Activated naive CD4-positive, alpha-beta T cell treated with anti-CD3 and anti-CD28 coated beads, Interleukin-2, amount 10 ng/mL, durations not matched to agents 7 days and 5 days (primary cell): ENCODE measurements around the gene ATF3.

Source experiments
- CTCF ChIA-PET: fragments of 350-600 bp; sonication (Branson Sonifier 250); formaldehyde crosslinking; loops from one replicate; lab custom pipeline; 2021; ENCODE audit warnings: antibody characterized with exemption; lab: Charles Lee
- DNase-seq: peaks from one replicate; pipeline ENCODE4 v3.0.0-alpha.2; 2020
- H3K27ac Mint-ChIP-seq: one replicate; pipeline ENCODE4 v1.8.0; 2021; ENCODE audit warnings: mild to moderate bottlenecking, moderate library complexity, mixed read lengths
- H3K27me3 Mint-ChIP-seq: one replicate; pipeline ENCODE4 v1.8.0; 2021; ENCODE audit warnings: mild to moderate bottlenecking, mixed read lengths
- H3K36me3 Mint-ChIP-seq: one replicate; pipeline ENCODE4 v1.8.0; 2021; ENCODE audit warnings: mixed read lengths
- H3K4me1 Mint-ChIP-seq: one replicate; pipeline ENCODE4 v1.8.0; 2021; ENCODE audit warnings: mixed read lengths
- H3K4me3 Mint-ChIP-seq: one replicate; pipeline ENCODE4 v1.8.0; 2021; ENCODE audit warnings: mild to moderate bottlenecking, moderate library complexity, mixed read lengths
- H3K9me3 Mint-ChIP-seq: one replicate; pipeline ENCODE4 v1.8.0; 2021; ENCODE audit warnings: mixed read lengths

ATF3 gene

DNA sequence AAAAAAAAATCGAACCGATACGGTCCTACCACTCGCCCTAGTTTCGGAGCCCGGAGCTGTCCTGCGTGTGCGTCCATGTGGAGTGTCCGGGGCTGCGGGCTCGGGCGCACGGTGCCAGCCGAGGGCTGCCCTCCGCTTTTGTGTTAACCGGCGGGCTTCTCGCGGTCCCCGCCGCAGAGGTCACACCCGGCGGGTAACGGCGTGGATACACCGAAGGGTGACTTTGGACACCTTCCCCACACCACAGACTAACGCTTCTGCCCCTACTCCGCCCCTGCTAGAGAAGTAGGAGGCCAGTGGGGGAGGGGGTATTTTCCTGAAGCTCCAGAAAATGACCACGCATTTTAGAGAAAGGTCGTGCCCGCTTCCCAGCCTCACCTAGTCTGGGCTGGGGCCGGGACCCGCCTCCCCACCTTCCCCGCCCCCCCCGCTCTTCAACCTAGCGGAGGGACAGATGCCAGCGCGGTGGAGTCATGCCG, 609 bp upstream of the ATF3 start:
- DNase-seq, result no peak
- H3K4me1 Mint-ChIP-seq, result peaks cover 47% of the 10 kb centered on the region
- H3K4me3 Mint-ChIP-seq, result peak overlapping the region; percentile 94
- peaks cover 71% of the 10 kb centered on the region for H3K27me3 Mint-ChIP-seq
- no peaks in the 10 kb centered on the region for H3K9me3 Mint-ChIP-seq
- peak overlapping the region; percentile 95 for H3K27ac Mint-ChIP-seq
- H3K36me3 Mint-ChIP-seq, result peaks cover 8% of the 10 kb centered on the region
- CTCF ChIA-PET, result interaction anchor here (1.0 to 3.1 kb wide), 7 partner anchors 11 to 387 kb away, joined by 3 to 17 read pairs (median 3); no protein-coding TSS in a partner anchor

GRCh38 chr1:212608959-212609700, 569 bp downstream of the ATF3 start:
- H3K36me3 Mint-ChIP-seq, result peaks cover 11% of the 10 kb centered on the region
- peak overlapping the region; percentile 94 for H3K4me3 Mint-ChIP-seq
- H3K9me3 Mint-ChIP-seq, result no peaks in the 10 kb centered on the region
- peaks cover 62% of the 10 kb centered on the region for H3K27me3 Mint-ChIP-seq
- peak overlapping the region; percentile 95 for H3K27ac Mint-ChIP-seq
- CTCF ChIA-PET, result interaction anchor here (0.6 to 3.1 kb wide), 9 partner anchors 10 to 176 kb away, joined by 3 to 17 read pairs (median 3); no protein-coding TSS in a partner anchor
- H3K4me1 Mint-ChIP-seq, result peaks cover 58% of the 10 kb centered on the region
- DNase-seq, result peak; percentile 77

DNA sequence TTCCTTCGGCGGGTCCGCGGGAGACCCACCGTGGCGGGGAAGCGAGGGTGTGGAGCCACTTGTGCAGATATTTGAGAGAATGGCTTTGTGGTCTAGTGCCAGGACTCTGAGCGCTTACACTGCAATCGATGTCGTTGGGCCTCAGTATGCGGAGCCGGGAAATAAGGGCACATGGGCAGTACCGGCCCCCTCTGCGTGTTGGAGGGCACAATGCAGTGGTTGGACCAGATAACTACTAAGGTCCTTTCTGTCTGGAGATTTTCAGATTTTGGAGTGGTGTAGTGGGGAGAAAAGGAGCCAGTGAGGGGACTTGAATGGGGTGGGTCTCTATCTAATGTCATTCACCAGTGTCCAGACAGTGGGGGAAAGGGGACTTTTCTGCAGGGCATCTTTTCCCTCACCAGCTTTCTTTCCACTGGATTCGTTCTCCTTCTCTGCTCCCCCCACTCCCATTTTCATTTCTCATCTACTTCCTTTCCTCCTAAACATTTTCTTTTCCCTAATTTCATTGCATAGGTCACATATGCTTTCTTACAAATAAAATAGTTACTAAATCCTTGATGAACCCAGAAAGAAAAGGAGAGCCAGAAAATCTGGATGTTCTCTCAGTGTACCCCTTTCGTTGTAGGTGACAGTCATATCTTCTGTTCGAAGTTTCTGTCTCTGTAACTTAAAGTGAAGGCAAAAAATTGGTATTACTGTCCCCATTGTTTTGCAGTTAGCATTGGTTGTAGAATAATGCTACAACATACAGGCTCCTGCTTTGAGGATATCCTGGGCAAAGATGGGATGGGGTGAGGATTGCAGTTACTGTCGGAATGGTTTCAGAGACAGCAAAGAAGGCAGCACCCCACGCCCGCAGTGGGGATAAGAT, 1.4 kb downstream of the ATF3 start:
- peaks cover 66% of the 10 kb centered on the region for H3K4me1 Mint-ChIP-seq
- CTCF ChIA-PET, result interaction anchor here (0.6 to 3.1 kb wide), 6 partner anchors 9 to 175 kb away, joined by 3 to 17 read pairs (median 3); no protein-coding TSS in a partner anchor
- H3K27me3 Mint-ChIP-seq, result peaks cover 54% of the 10 kb centered on the region
- no peak for DNase-seq
- H3K4me3 Mint-ChIP-seq, result peak overlapping the region; percentile 94
- H3K27ac Mint-ChIP-seq, result peak overlapping the region; percentile 70
- H3K9me3 Mint-ChIP-seq, result no peaks in the 10 kb centered on the region
- H3K36me3 Mint-ChIP-seq, result peaks cover 15% of the 10 kb centered on the region

- peaks cover 47% of the 10 kb centered on the region for H3K27me3 Mint-ChIP-seq
- H3K36me3 Mint-ChIP-seq, result peaks cover 20% of the 10 kb centered on the region
- no peak overlapping the region for H3K27ac Mint-ChIP-seq
- no peak for DNase-seq
- no peaks in the 10 kb centered on the region for H3K9me3 Mint-ChIP-seq
- H3K4me3 Mint-ChIP-seq, result peak overlapping the region; percentile 94
- CTCF ChIA-PET, result interaction anchor here (0.9 to 1.5 kb wide), 3 partner anchors 54 to 153 kb away, joined by 3 read pairs; no protein-coding TSS in a partner anchor
- peaks cover 64% of the 10 kb centered on the region for H3K4me1 Mint-ChIP-seq
Observed at GRCh38 chr1:212610575-212610967, 2.0 kb downstream of the ATF3 start.

DNA sequence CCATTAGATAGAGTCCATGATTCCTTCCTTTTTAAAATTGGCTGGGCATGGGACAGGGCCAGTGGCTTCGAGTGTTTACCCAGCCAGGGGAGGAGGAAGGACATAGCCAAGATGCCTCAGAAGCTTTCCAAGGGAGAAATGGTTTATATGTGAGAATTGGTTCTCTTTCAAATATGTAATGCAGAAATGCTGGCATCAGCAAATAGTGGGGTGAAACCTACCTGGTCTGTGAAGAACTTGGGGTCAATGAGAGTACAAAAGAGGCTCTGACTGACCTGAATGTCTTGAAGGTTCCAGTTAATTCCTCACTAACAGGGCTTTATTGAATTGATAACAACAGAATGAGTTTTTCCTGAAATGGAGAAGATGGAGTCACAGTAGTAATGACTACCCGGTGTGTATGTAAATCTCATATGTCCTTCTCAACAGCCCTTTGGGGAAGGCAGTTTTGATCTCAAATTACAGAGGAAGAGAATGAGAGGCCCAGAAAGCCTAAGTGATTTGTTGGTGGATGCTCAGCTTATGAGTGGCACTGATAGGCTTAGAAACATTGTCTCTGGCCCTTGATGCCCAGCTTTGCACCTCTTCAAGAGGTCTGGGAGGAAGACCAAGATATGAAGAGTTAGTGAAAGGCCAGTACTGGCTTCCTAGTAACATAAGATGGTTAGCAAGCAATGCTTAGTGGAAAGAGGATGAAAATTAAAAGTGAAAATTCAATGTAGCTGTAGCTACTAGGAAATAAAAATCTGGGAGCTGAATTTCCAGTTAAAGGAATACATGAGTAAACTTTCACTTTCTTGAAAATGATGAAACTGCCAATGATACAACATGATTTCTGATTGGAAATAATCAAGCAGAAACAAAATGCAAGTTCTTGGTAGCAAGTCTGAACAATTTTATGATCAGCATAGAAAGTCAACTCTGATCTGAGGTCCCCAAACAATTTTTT, 2.7 kb downstream of the ATF3 start:
- Mint-ChIP-seq H3K4me3 (peak overlapping the region; percentile 94), H3K27ac (no peak overlapping the region), H3K4me1 (peaks cover 57% of the 10 kb centered on the region), H3K27me3 (peaks cover 40% of the 10 kb centered on the region), H3K36me3 (peaks cover 25% of the 10 kb centered on the region), H3K9me3 (no peaks in the 10 kb centered on the region)
- no peak for DNase-seq
- CTCF ChIA-PET, result interaction anchor here (0.9 to 1.0 kb wide), 3 partner anchors 54 to 134 kb away, joined by 3 read pairs; no protein-coding TSS in a partner anchor

DNA sequence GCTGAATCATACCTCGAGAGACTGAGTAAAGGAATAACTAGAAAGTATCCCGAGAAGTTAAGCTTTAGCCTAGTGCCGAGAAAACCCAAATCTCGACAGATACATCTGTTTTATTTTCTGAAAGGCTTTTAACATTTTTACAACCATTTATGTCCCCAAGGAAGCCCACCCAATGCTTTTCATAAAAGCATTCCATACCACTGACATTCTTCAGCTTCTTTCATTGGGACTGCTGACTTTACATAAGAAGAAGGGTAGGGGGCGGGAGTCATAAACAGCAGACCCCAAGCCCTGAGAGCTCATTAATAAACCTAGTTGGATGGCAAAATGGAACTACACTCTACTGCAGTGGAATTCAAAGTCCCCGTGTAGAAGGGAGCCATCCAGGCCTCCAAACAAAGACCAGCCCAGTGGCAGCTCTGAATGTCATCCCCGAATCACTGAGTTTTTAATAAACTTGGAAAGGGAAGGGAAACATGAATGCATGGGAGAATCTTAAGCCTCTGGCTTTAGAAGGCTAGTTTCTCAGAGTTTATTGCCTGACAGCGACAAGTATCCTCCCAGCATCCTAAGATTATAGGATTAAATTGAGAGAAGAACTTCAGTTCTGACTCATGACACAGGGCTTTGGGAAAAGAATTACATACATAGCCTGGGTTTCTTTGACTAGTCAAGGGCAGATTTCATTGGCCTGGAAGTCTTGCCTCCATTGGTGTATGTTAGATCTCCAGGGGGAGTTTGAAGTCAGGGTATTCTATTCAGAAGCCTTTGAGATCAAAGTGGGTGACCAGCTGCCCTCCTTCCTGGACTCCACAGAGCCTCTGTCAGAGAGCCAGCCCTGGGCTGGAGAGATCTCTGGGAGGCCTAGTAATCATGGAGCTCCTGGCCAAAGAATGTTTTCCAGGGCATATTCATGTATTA, 3.7 kb downstream of the ATF3 start:
- Mint-ChIP-seq H3K4me1 (peaks cover 49% of the 10 kb centered on the region), H3K9me3 (no peaks in the 10 kb centered on the region), H3K4me3 (no peak overlapping the region), H3K27ac (no peak overlapping the region), H3K27me3 (peaks cover 30% of the 10 kb centered on the region), H3K36me3 (peaks cover 28% of the 10 kb centered on the region)
- no peak for DNase-seq
- CTCF ChIA-PET, result interaction anchor here (1.0 to 1.1 kb wide), 2 partner anchors 135 to 173 kb away, joined by 3 read pairs; no protein-coding TSS in a partner anchor

GRCh38 chr1:212613440-212614335, 5.1 kb downstream of the ATF3 start:
- CTCF ChIA-PET, result interaction anchor here (0.8 to 1.6 kb wide), 2 partner anchors 13 to 136 kb away, joined by 3 to 5 read pairs; no protein-coding TSS in a partner anchor
- Mint-ChIP-seq H3K9me3 (no peaks in the 10 kb centered on the region), H3K27me3 (peaks cover 16% of the 10 kb centered on the region), H3K27ac (no peak overlapping the region), H3K36me3 (peaks cover 36% of the 10 kb centered on the region), H3K4me3 (no peak overlapping the region), H3K4me1 (peaks cover 44% of the 10 kb centered on the region)
- DNase-seq, result no peak

DNA sequence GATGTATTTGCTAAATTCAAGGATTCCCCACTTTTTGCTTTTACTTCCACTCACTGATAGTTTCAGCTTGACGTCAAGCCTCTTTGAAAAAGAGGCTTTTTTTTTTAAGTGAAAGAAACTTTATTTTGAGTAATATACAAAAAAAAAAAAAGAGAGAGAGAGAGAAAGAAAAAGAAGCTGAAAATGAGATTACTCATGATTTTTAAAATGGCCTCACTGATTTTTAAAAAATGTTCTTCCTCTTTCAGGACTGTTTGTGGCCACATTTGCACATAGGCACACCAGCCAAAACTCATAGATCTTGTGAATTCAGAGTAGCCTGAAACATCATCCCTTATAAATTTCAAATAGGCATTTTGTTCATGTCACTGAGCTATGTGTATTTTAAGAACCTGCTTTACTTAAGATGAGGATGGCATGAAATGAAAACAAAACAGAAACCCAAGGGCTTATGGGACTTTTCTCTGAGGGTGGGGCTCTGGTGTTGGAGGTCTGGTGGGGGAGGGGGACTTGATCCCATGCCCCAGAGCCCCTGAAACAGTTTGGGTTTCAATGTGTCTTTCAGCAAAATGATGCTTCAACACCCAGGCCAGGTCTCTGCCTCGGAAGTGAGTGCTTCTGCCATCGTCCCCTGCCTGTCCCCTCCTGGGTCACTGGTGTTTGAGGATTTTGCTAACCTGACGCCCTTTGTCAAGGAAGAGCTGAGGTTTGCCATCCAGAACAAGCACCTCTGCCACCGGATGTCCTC, 6.1 kb downstream of the ATF3 start:
- DNase-seq, result no peak
- Mint-ChIP-seq H3K27me3 (peaks cover 9% of the 10 kb centered on the region), H3K27ac (no peak overlapping the region), H3K9me3 (no peaks in the 10 kb centered on the region), H3K4me1 (peaks cover 43% of the 10 kb centered on the region), H3K36me3 (peaks cover 41% of the 10 kb centered on the region), H3K4me3 (no peak overlapping the region)
- CTCF ChIA-PET, result interaction anchor here (0.8 to 1.6 kb wide), 2 partner anchors 12 to 137 kb away, joined by 3 to 5 read pairs; no protein-coding TSS in a partner anchor

DNA sequence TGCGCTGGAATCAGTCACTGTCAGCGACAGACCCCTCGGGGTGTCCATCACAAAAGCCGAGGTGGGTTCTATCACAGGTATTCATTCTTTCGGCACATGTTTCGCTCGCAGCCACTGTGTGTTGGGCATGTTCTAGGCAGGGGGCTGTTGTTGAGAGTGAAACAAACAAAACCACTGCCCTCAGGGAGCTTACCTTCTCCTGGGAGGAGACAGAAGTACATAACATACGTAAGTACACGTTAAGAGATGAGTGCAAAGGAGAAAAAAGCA, 6.6 kb downstream of the ATF3 start:
- H3K4me3 Mint-ChIP-seq, result no peak overlapping the region
- peaks cover 45% of the 10 kb centered on the region for H3K36me3 Mint-ChIP-seq
- no peaks in the 10 kb centered on the region for H3K9me3 Mint-ChIP-seq
- CTCF ChIA-PET, result interaction anchor here (1.6 kb wide), 1 partner anchor 12 kb away, joined by 5 read pairs; no protein-coding TSS in a partner anchor
- H3K27ac Mint-ChIP-seq, result no peak overlapping the region
- H3K27me3 Mint-ChIP-seq, result peaks cover 4% of the 10 kb centered on the region
- DNase-seq, result no peak
- H3K4me1 Mint-ChIP-seq, result peaks cover 38% of the 10 kb centered on the region

GRCh38 chr1:212618466-212619210, 10.1 kb downstream of the ATF3 start:
- peaks cover 31% of the 10 kb centered on the region for H3K4me1 Mint-ChIP-seq
- no peaks in the 10 kb centered on the region for H3K9me3 Mint-ChIP-seq
- no peak overlapping the region for H3K4me3 Mint-ChIP-seq
- no peak for DNase-seq
- no peaks in the 10 kb centered on the region for H3K27me3 Mint-ChIP-seq
- CTCF ChIA-PET, result interaction anchor here (0.9 to 1.0 kb wide), 3 partner anchors 9 to 163 kb away, joined by 3 to 5 read pairs (median 4); no protein-coding TSS in a partner anchor
- no peak overlapping the region for H3K27ac Mint-ChIP-seq
- H3K36me3 Mint-ChIP-seq, result peaks cover 58% of the 10 kb centered on the region

DNA sequence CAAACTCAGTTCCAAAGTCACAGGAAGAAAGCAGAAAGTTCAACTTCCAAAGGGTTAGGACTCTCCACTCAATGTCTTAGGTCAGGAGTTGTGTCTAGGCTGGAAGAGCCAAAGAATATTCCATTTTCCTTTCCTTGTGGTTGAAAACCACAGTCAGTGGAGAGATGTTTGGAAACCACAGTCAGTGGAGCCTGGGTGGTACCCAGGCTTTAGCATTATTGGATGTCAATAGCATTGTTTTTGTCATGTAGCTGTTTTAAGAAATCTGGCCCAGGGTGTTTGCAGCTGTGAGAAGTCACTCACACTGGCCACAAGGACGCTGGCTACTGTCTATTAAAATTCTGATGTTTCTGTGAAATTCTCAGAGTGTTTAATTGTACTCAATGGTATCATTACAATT, 11.7 kb downstream of the ATF3 start:
- CTCF ChIA-PET, result no interaction called here
- no peak for DNase-seq
- Mint-ChIP-seq H3K4me1 (peaks cover 16% of the 10 kb centered on the region), H3K36me3 (peaks cover 50% of the 10 kb centered on the region), H3K27ac (no peak overlapping the region), H3K27me3 (peaks cover 6% of the 10 kb centered on the region), H3K9me3 (no peaks in the 10 kb centered on the region), H3K4me3 (no peak overlapping the region)
